Right lobe of liver (tissue), 4 donors: ENCODE results near the gene AUH.

ENCODE experiments used
- POLR2A ChIP-seq: fragments of 450-650 bp; IDR thresholded peaks from one replicate; pipeline ENCODE4 v1.6.1; 2017; ENCODE audit warnings: antibody characterized with exemption, mild to moderate bottlenecking
- TF ChIP-seq, protein P1 (sequence below), 4 donors: fragments of 200-600 bp in 3 of 4; fragments of 450-650 bp in 1 of 4; IDR thresholded peaks; one replicate each; pipeline versions ENCODE4 v1.5.1 to v1.8.0; 2016 to 2022; ENCODE audit warnings: antibody characterized with exemption in 4 of 4, mild to moderate bottlenecking in 2 of 4
- donor health status: DM: no; HTN: no; CAD: no.
- donor health status: DM: no; HTN: no; CAD: no.
- donor health status: DM: no; HTN: yes; CAD: no.

DNA sequence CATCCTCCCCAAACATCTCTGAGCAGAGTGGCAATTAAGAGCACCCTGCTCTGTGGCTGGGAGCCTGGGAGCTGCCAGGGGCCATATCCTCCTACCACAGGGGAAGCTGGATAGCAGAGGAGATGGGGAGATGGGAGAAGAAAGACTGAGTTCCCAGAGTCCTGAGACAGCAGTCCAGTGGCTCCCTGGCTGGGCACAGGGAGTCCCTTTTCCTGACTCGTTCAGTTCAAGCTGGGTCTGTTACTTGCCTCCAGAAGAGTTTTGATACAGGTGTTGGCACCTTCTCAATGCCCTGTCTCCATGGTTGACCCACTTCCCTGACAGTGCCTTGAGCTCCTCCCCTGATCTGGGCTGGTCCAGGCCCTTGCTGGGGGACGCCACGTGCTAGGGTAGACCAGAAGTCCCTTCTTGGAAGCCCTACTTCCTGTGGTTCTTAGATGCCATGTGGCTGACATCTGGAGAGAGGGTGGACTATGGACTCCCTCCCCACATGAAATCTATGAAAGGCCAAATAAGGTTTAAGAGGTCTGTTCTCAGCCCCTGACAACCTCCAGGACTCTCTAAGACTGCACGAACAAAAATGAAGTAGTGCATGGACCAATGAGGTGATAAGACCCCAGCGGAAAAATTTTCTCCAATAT, 166.2 kb downstream of the AUH start:
- TF ChIP-seq, protein P1, sequence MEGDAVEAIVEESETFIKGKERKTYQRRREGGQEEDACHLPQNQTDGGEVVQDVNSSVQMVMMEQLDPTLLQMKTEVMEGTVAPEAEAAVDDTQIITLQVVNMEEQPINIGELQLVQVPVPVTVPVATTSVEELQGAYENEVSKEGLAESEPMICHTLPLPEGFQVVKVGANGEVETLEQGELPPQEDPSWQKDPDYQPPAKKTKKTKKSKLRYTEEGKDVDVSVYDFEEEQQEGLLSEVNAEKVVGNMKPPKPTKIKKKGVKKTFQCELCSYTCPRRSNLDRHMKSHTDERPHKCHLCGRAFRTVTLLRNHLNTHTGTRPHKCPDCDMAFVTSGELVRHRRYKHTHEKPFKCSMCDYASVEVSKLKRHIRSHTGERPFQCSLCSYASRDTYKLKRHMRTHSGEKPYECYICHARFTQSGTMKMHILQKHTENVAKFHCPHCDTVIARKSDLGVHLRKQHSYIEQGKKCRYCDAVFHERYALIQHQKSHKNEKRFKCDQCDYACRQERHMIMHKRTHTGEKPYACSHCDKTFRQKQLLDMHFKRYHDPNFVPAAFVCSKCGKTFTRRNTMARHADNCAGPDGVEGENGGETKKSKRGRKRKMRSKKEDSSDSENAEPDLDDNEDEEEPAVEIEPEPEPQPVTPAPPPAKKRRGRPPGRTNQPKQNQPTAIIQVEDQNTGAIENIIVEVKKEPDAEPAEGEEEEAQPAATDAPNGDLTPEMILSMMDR (IDR thresholded peaks at IDR 0.05): no peak
- no peak for TF ChIP-seq POLR2A
